Measurements from ENCODE around the gene CAV3.

GRCh38 chr3:8793242-8793641 lies 59.6 kb downstream of the CAV3 start:
- no peak for TF ChIP-seq POLR2A (IDR thresholded peaks at IDR 0.05; ENCODE audit: low read length)
- no peak for TF ChIP-seq GATA1 (IDR thresholded peaks at IDR 0.05; ENCODE audit: low read depth, low read length)

All from erythroblast (primary cell).